HUES64 (cell line): ENCODE results near the gene LRRC72.

Experiments
- H3K27ac ChIP-seq: 2 replicates; pipeline ENCODE4 v1.7.0; 2013; ENCODE audit warnings: low read depth, low read length, inconsistent platforms
- H3K27me3 ChIP-seq: 2 replicates; pipeline ENCODE4 v1.6.1; 2013; ENCODE audit warnings: mild to moderate bottlenecking, low read length; ENCODE audit not compliant: insufficient read depth
- H3K36me3 ChIP-seq: 2 replicates; pipeline ENCODE4 v1.6.1; 2013; ENCODE audit warnings: mild to moderate bottlenecking, low read length; ENCODE audit not compliant: insufficient read depth
- H3K4me1 ChIP-seq: 2 replicates; pipeline ENCODE4 v1.6.1; 2013; ENCODE audit warnings: mild to moderate bottlenecking, low read length, moderate library complexity; ENCODE audit not compliant: insufficient read depth
- H3K4me3 ChIP-seq: 2 replicates; pipeline ENCODE4 v1.5.1; 2013; ENCODE audit warnings: mild to moderate bottlenecking, low read length, moderate library complexity
- H3K9ac ChIP-seq: 2 replicates; pipeline ENCODE4 v1.6.1; 2013; ENCODE audit warnings: mild to moderate bottlenecking, low read depth, low read length
- H3K9me3 ChIP-seq: 2 replicates; pipeline ENCODE4 v1.6.1; 2013; ENCODE audit warnings: low read depth, low read length; ENCODE audit not compliant: insufficient read depth
- WGBS: fragments of 150-250, 120-280 bp; methylation state at CpG from one replicate; pipeline ENCODE4 v1.1.7; 2013; ENCODE audit warnings: missing lambda C conversion rate; 5-methylcytosine and 5-hydroxymethylcytosine counted together

LRRC72 gene

GRCh38 chr7:16556359-16556758 is 29.7 kb downstream of the LRRC72 start:
- Histone ChIP-seq H3K4me3 (no peak overlapping the region), H3K9ac (no peak overlapping the region), H3K27me3 (no peaks in the 10 kb centered on the region), H3K36me3 (no peaks in the 10 kb centered on the region), H3K9me3 (no peaks in the 10 kb centered on the region), H3K27ac (no peak overlapping the region), H3K4me1 (no peaks in the 10 kb centered on the region)
- WGBS, result 95% methylated on average over 2 of the region's 2 CpGs

DNA sequence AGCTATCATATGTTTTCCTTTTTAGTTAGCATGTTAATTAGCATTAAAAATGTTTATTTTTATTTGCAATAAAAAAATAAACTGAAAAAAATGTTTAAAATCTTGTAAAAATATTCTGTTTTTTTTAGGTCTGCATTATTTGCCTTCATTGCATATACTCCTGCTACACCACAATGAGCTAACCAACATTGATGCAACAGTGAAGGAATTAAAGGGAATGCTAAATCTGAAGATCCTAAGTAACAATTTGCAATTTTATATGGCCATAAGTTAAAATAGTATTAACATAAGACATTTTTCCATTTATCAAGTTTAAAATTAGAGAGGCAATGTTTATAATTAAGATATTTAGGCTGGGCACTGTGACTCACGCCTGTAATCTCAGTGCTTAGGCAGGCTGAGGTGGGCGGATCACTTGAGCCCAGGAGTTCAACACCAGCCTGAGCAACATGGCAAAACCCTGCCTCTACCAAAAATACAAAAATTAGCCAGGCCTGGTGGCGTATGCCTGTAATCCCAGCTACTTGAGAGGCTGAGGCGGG is 32.2 kb downstream of the LRRC72 start:
- Histone ChIP-seq H3K4me1 (no peaks in the 10 kb centered on the region), H3K9me3 (no peaks in the 10 kb centered on the region), H3K27ac (no peak overlapping the region), H3K9ac (no peak overlapping the region), H3K4me3 (no peak overlapping the region), H3K27me3 (no peaks in the 10 kb centered on the region), H3K36me3 (no peaks in the 10 kb centered on the region)
- WGBS, result 95% methylated on average over 4 of the region's 4 CpGs

DNA sequence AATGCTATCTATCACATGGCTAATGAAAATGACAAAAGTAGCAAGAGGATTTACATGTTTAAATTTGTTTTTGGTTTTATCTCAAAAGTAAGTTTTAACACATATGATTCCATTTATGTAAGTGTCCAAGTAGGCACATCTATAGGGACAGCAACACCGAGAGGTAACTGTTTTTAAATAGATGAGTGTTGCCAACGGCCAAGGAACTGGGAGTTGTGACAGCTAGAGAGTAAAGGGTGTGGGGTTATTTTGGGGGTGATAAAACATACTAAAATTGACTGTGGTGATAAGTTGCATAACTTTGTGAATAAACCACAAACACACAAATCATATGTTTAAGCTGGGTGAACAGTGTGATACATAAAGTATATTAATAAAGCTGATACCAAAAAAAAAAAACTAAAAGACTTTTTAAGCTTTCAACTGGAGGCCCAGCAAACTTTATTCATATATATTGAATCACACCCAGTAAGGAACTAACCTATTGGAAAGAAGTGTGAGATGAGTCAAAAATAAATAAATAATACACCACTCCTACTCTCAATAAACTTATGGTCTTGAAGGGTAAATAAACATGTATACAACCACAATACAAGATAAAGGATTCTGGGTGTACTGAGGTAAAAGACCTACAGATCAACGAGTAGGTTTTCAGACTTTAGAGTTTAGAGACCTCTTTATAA is 33.0 kb downstream of the LRRC72 start:
- 92% methylated on average over 2 of the region's 3 CpGs for WGBS
- Histone ChIP-seq H3K36me3 (no peaks in the 10 kb centered on the region), H3K9ac (no peak overlapping the region), H3K4me3 (no peak overlapping the region), H3K27ac (no peak overlapping the region), H3K4me1 (no peaks in the 10 kb centered on the region), H3K9me3 (no peaks in the 10 kb centered on the region), H3K27me3 (no peaks in the 10 kb centered on the region)

- H3K4me3 ChIP-seq, result no peak overlapping the region
These were observed 35.3 kb downstream of the LRRC72 start for GRCh38 chr7:16561943-16562342.

DNA sequence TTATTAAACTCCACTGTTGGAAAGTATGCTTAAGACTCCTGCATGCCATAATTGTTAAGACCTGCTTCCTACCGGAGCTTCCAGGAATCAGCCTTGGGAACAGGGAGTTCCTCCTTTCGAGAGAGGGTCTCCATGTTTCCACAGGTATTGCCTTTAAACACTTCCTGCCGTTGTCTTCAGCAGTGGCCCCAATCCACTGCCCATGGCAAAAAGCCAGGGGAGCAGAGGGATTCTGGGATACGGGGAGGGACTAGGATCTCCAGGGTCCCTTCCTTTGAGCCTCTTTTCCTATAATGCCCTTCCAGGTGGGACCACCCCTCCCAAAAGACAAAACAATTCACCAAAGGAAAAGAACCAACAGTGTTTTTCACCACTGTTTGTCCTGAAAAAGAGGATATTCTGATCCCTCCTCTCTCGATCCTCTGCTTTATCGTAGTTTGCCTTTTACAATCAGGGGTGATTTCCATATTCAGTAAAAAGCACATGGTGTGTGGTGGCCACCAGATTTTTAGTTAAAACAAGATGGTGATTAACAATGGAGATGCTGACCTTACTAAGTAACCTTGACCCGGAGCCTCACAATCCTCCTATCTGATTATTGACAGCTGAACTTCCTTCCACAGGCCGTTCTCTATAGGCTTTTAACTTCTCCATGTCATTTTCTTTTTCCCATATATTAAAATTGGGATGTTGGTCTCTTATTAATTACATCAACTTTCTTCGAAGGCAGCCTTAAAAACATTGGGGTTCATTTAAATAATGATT is 36.0 kb downstream of the LRRC72 start:
- H3K4me1 ChIP-seq, result no peaks in the 10 kb centered on the region
- H3K4me3 ChIP-seq, result no peak overlapping the region
- WGBS, result 90% methylated on average over 8 of the region's 9 CpGs
- H3K9me3 ChIP-seq, result no peaks in the 10 kb centered on the region
- H3K27me3 ChIP-seq, result no peaks in the 10 kb centered on the region
- H3K9ac ChIP-seq, result no peak overlapping the region
- H3K27ac ChIP-seq, result no peak overlapping the region
- H3K36me3 ChIP-seq, result no peaks in the 10 kb centered on the region

More at GRCh38 chr7:16561943-16562342, 35.3 kb downstream of the LRRC72 start:
- no peaks in the 10 kb centered on the region for H3K9me3 ChIP-seq
- no peaks in the 10 kb centered on the region for H3K27me3 ChIP-seq
- H3K9ac ChIP-seq, result no peak overlapping the region
- H3K27ac ChIP-seq, result no peak overlapping the region
- H3K36me3 ChIP-seq, result no peaks in the 10 kb centered on the region
- WGBS, result 92% methylated on average over 3 of the region's 3 CpGs
- H3K4me1 ChIP-seq, result no peaks in the 10 kb centered on the region

DNA sequence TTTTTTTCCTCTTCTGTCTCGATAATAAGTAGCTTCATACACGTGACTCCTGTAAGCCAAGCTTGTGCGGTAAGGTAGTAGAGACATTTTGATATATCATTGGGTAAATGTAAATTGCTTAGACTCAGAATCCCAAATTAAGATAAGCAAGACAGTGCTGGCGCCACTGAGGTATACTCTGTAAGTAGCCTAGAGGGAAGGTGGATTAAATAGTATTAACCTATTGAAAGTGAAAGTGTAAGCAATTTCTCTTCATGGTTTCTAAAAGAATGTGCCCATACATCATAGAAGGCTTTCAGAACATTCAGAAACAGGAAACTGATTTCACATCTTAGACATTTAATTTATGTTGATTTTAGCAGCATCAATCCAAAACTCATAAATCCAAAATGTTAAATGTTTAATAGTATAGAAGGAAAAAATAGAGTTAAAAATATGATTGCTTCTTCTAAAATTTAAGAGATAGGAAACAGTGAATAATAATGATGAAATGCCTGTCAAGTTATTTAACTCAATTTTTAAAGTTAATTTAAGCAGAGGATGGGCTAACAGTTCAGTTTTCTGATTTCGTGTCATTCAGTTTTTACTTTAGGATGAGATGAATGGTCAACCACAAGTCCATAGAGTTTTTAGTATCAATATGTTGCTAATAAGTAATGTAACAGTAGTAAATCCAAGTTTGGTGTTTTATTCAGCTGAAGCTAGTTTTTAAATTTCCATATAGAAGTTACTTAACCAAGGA is 36.8 kb downstream of the LRRC72 start:
- Histone ChIP-seq H3K4me3 (no peak overlapping the region), H3K9ac (no peak overlapping the region), H3K27me3 (no peaks in the 10 kb centered on the region), H3K27ac (no peak overlapping the region), H3K36me3 (no peaks in the 10 kb centered on the region), H3K9me3 (no peaks in the 10 kb centered on the region), H3K4me1 (no peaks in the 10 kb centered on the region)
- WGBS, result 93% methylated on average over 5 of the region's 5 CpGs

DNA sequence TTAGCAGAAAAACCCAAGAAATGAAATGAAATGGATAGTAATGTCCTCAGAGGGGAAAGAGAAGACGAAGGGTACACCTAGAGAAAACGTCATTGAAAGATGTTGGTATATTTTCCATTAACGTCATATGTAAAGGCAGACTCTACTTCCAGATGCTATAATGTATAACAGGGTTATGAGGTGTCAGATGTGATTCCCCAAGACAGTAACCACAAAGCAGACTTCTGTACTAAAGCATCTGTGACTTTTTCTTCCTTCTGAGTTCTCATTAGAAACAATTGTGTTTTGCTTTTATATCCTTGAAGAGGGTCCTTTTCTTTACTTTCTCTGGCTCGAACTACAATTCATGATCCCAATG is 37.4 kb downstream of the LRRC72 start:
- 88% methylated on average over 3 of the region's 4 CpGs for WGBS
- Histone ChIP-seq H3K9me3 (no peaks in the 10 kb centered on the region), H3K4me3 (no peak overlapping the region), H3K4me1 (no peaks in the 10 kb centered on the region), H3K27ac (no peak overlapping the region), H3K27me3 (no peaks in the 10 kb centered on the region), H3K36me3 (no peaks in the 10 kb centered on the region), H3K9ac (no peak overlapping the region)

DNA sequence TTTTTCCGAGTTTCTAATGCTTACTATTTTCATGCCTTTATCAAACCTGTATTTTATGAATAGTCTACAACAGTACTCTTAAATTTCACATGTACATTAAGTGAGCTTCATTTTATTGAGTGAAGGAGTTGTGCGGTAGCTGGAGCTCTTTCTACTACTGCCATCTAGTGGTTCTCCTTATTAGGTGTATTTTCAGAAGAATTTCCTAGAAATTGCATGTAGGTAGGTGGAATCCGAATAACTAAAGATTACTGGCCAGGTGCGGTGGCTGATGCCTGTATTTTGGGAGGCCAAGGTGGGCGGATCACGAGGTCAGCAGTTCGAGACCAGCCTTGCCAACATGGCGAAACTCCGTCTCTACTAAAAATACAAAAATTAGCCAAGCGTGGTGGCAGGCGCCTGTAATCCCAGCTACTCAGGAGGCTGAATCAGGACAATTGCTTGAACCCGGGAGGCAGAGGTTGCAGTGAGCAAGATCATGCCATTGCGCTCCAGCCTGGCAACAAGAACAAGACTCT is 38.3 kb downstream of the LRRC72 start:
- H3K9ac ChIP-seq, result no peak overlapping the region

DNA sequence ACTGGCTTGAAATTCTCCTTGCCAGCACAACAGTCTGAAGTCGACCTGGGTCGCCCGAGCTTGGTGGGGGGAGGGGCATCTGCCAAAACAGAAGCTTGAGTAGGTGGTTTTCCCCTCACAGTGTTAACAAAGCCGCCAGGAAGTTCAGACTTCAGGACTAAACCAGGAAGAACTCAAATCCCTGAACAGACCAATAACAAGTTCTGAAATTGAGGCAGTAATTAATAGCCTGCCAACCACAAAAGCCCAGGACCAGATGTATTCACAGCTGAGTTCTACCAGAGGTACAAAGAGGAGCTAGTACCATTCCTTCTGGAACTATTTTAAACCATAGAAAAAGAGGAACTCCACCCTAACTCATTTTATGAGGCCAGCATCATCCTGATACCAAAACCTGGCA is 45.3 kb downstream of the LRRC72 start:
- no peaks in the 10 kb centered on the region for H3K27me3 ChIP-seq
- H3K9ac ChIP-seq, result no peak overlapping the region
- no peaks in the 10 kb centered on the region for H3K9me3 ChIP-seq
- 71% methylated on average over 4 of the region's 4 CpGs for WGBS
- H3K27ac ChIP-seq, result no peak overlapping the region
- no peak overlapping the region for H3K4me3 ChIP-seq
- H3K36me3 ChIP-seq, result no peaks in the 10 kb centered on the region
- H3K4me1 ChIP-seq, result no peaks in the 10 kb centered on the region

More for the DNA sequence above, 38.3 kb downstream of the LRRC72 start:
- no peaks in the 10 kb centered on the region for H3K36me3 ChIP-seq
- 42% methylated on average over 12 of the region's 13 CpGs for WGBS
- no peak overlapping the region for H3K4me3 ChIP-seq
- H3K27me3 ChIP-seq, result no peaks in the 10 kb centered on the region
- H3K27ac ChIP-seq, result no peak overlapping the region
- H3K4me1 ChIP-seq, result no peaks in the 10 kb centered on the region
- no peaks in the 10 kb centered on the region for H3K9me3 ChIP-seq

GRCh38 chr7:16579216-16579615 is 52.6 kb downstream of the LRRC72 start:
- Histone ChIP-seq H3K36me3 (no peaks in the 10 kb centered on the region), H3K27me3 (no peaks in the 10 kb centered on the region), H3K27ac (no peak overlapping the region), H3K4me1 (no peaks in the 10 kb centered on the region), H3K4me3 (no peak overlapping the region), H3K9me3 (no peaks in the 10 kb centered on the region), H3K9ac (no peak overlapping the region)
- WGBS, result 88% methylated on average over 7 of the region's 8 CpGs

DNA sequence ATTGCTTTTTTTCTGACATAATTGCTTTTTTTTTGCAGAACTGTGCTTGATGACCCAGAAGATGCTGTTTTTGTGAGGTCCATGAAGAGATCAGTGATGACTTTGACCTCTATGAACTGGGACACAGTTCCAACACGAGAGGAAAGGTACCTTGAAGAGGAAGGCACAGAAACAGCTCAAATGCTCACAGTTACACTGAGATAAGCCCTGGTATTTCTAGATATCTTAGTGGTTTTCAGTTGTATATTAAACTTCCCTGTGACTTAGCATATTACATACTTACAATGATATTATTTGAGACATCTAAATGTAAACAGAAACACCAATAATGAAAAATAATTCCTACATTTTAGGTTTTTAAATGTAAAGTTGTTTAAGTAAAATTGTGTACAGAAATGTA is 54.7 kb downstream of the LRRC72 start:
- WGBS, result 75% methylated on average over 1 of the region's 1 CpG
- Histone ChIP-seq H3K27ac (no peak overlapping the region), H3K9ac (no peak overlapping the region), H3K4me1 (no peaks in the 10 kb centered on the region), H3K27me3 (no peaks in the 10 kb centered on the region), H3K4me3 (no peak overlapping the region), H3K36me3 (no peaks in the 10 kb centered on the region), H3K9me3 (no peaks in the 10 kb centered on the region)
